ENCODE data around the gene SRSF7. TPM values are rescaled to one million over a fixed set of nuclear protein-coding genes. Genes with fewer than 3 reads are reported as not detected.
"Not testable (repeated sequence)": the region's sequence is repeated elsewhere in the genome, so short reads cannot be mapped to it uniquely, and the experiment has no call there.

SRSF7 gene
- total RNA-seq, 6 donors from 2014 or later, result 44.2 to 260 (median 121) TPM

GRCh38 chr2:38793511-38793910 lies 42.4 kb upstream of the SRSF7 start:
- no peaks in the 10 kb centered on the region for H3K9me3 ChIP-seq
- H3K4me3 ChIP-seq, result no peak overlapping the region
- peaks cover 0 to 5% (median 4%) of the 10 kb centered on the region in 4 donors for H3K36me3 ChIP-seq
- no peak overlapping the region for H3K27ac ChIP-seq
- WGBS, 2 donors, result 92 to 95% methylated on average over 5 of the region's 5 CpGs
- DNase-seq (no peak), ATAC-seq (ENCODE audit: low FRiP score in 2 of 2) (no peak)
- no peaks in the 10 kb centered on the region for H3K27me3 ChIP-seq
- no peaks in the 10 kb centered on the region for H3K4me1 ChIP-seq
- TF ChIP-seq EP300 (IDR thresholded peaks at IDR 0.05) (no peak), POLR2A (IDR thresholded peaks at IDR 0.05) (no peak), POLR2AphosphoS5 (IDR thresholded peaks at IDR 0.05) (no peak), CTCF (IDR thresholded peaks at IDR 0.05) (no peak)

- TF ChIP-seq POLR2A (IDR thresholded peaks at IDR 0.05), result no peak
- no peak for TF ChIP-seq POLR2AphosphoS5 (IDR thresholded peaks at IDR 0.05)
- TF ChIP-seq EP300 (IDR thresholded peaks at IDR 0.05), result no peak
- no peak for TF ChIP-seq CTCF (IDR thresholded peaks at IDR 0.05)
- Histone ChIP-seq H3K27ac (no peak overlapping the region), H3K4me3 (no peak overlapping the region), H3K27me3 (no peaks in the 10 kb centered on the region), H3K9me3 (no peaks in the 10 kb centered on the region), H3K4me1 (no peaks in the 10 kb centered on the region), H3K36me3 (peaks cover 0 to under 1% (median 0%) of the 10 kb centered on the region in 4 donors)
- ATAC-seq (ENCODE audit: low FRiP score in 2 of 2), result no peak
- no peak for DNase-seq
- 45 to 50% methylated on average over 2 of the region's 2 CpGs for WGBS, 2 donors
These were observed 41.6 kb upstream of the SRSF7 start for GRCh38 chr2:38792751-38793150.

GRCh38 chr2:38792321-38792720 lies 41.2 kb upstream of the SRSF7 start:
- ATAC-seq (ENCODE audit: low FRiP score in 2 of 2); H3K27me3 ChIP-seq; H3K4me3 ChIP-seq; H3K4me1 ChIP-seq; H3K9me3 ChIP-seq; DNase-seq; H3K36me3 ChIP-seq; H3K27ac ChIP-seq: not testable (repeated sequence)
- 93 to 94% methylated on average over 8 of the region's 8 CpGs for WGBS, 2 donors

- Histone ChIP-seq H3K36me3 (no peaks in the 10 kb centered on the region), H3K4me3 (no peak overlapping the region), H3K9me3 (no peaks in the 10 kb centered on the region), H3K27ac (no peak overlapping the region), H3K27me3 (no peaks in the 10 kb centered on the region), H3K4me1 (no peaks in the 10 kb centered on the region)
- DNase-seq, result no peak
- WGBS, 2 donors, result 64 to 87% methylated on average over 1 of the region's 1 CpG
- no peak for ATAC-seq (ENCODE audit: low FRiP score in 2 of 2)
- no peak for TF ChIP-seq EP300 (IDR thresholded peaks at IDR 0.05)
- no peak for TF ChIP-seq POLR2A (IDR thresholded peaks at IDR 0.05)
- no peak for TF ChIP-seq POLR2AphosphoS5 (IDR thresholded peaks at IDR 0.05)
- no peak for TF ChIP-seq CTCF (IDR thresholded peaks at IDR 0.05)
These were observed 40.6 kb upstream of the SRSF7 start for GRCh38 chr2:38791744-38792143.

- Histone ChIP-seq H3K4me3 (no peak overlapping the region), H3K27ac (no peak overlapping the region), H3K27me3 (no peaks in the 10 kb centered on the region), H3K9me3 (no peaks in the 10 kb centered on the region), H3K36me3 (no peaks in the 10 kb centered on the region), H3K4me1 (peaks cover 0 to 1% (median 0%) of the 10 kb centered on the region in 4 donors)
- no peak for TF ChIP-seq EP300 (IDR thresholded peaks at IDR 0.05)
- TF ChIP-seq POLR2AphosphoS5 (IDR thresholded peaks at IDR 0.05), result no peak
- DNase-seq (no peak), ATAC-seq (ENCODE audit: low FRiP score in 2 of 2) (no peak)
- 87 to 90% methylated on average over 14 of the region's 14 CpGs for WGBS, 2 donors
These were observed 38.5 kb upstream of the SRSF7 start for GRCh38 chr2:38789691-38790090.

GRCh38 chr2:38788306-38788705 lies 37.1 kb upstream of the SRSF7 start:
- Histone ChIP-seq H3K27me3 (no peaks in the 10 kb centered on the region), H3K4me1 (peaks cover 0 to 5% (median 0%) of the 10 kb centered on the region in 4 donors), H3K27ac (no peak overlapping the region), H3K36me3 (no peaks in the 10 kb centered on the region), H3K9me3 (no peaks in the 10 kb centered on the region), H3K4me3 (no peak overlapping the region)
- TF ChIP-seq EP300 (IDR thresholded peaks at IDR 0.05) (no peak), POLR2A (IDR thresholded peaks at IDR 0.05) (no peak)
- no peak for ATAC-seq (ENCODE audit: low FRiP score in 2 of 2)
- no peak for DNase-seq
- 93% methylated on average over 6 of the region's 6 CpGs for WGBS, 2 donors

Data from upper lobe of left lung (tissue), 6 donors.